ENCODE results near the gene MXD3.

Gene MXD3

DNA sequence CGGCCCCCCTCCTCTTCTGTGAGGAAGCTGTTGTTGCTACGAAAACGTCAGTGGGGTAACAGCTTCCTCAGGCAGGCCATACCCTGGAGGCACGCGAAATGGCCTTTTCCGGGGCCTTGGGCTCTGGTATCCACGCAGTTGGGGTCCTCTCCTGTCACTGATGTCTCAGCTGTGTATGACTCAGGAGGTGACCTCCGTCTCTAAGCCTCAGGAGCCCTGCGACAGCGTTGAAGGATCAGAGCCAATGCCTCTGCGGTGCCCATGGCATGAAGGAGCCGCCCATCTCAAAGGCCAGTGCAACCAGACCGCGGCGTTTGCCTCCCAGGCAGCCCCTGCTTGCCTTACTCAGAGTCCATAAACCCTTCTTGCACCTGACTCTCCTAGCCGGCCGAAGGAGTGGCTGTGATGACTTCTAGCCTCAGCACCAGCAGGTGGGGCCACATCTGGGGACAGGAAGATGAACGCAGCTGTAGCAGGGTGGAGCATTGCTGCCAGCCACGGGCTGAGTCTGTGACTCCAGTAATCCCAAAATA, 1.0 kb upstream of the MXD3 start:
- peak; percentile 10 for ATAC-seq

GRCh38 chr5:177311392-177311722, 341 bp downstream of the MXD3 start:
- TF ChIP-seq RARB (CRISPR knock-in tag; IDR thresholded peaks at IDR 0.05) (no peak), ZC3H10 (CRISPR knock-in tag; IDR thresholded peaks at IDR 0.05) (no peak), SNAI2 (CRISPR knock-in tag; IDR thresholded peaks at IDR 0.05) (no peak)
- peak; percentile 43 for ATAC-seq

More for the DNA sequence above, 1.0 kb upstream of the MXD3 start:
- TF ChIP-seq ESRRG (CRISPR knock-in tag; IDR thresholded peaks at IDR 0.05) (no peak), ZNF70 (CRISPR knock-in tag; IDR thresholded peaks at IDR 0.05) (no peak), TOX (CRISPR knock-in tag; IDR thresholded peaks at IDR 0.05; ENCODE audit: borderline replicate concordance) (no peak), CSDC2 (CRISPR knock-in tag; IDR thresholded peaks at IDR 0.05) (no peak)
- TF ChIP-seq, protein P1, sequence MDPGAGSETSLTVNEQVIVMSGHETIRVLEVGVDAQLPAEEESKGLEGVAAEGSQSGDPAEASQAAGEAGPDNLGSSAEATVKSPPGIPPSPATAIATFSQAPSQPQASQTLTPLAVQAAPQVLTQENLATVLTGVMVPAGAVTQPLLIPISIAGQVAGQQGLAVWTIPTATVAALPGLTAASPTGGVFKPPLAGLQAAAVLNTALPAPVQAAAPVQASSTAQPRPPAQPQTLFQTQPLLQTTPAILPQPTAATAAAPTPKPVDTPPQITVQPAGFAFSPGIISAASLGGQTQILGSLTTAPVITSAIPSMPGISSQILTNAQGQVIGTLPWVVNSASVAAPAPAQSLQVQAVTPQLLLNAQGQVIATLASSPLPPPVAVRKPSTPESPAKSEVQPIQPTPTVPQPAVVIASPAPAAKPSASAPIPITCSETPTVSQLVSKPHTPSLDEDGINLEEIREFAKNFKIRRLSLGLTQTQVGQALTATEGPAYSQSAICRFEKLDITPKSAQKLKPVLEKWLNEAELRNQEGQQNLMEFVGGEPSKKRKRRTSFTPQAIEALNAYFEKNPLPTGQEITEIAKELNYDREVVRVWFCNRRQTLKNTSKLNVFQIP (CRISPR knock-in tag; IDR thresholded peaks at IDR 0.05; ENCODE audit: borderline replicate concordance, low read depth), result no peak
- TF ChIP-seq, protein P2, sequence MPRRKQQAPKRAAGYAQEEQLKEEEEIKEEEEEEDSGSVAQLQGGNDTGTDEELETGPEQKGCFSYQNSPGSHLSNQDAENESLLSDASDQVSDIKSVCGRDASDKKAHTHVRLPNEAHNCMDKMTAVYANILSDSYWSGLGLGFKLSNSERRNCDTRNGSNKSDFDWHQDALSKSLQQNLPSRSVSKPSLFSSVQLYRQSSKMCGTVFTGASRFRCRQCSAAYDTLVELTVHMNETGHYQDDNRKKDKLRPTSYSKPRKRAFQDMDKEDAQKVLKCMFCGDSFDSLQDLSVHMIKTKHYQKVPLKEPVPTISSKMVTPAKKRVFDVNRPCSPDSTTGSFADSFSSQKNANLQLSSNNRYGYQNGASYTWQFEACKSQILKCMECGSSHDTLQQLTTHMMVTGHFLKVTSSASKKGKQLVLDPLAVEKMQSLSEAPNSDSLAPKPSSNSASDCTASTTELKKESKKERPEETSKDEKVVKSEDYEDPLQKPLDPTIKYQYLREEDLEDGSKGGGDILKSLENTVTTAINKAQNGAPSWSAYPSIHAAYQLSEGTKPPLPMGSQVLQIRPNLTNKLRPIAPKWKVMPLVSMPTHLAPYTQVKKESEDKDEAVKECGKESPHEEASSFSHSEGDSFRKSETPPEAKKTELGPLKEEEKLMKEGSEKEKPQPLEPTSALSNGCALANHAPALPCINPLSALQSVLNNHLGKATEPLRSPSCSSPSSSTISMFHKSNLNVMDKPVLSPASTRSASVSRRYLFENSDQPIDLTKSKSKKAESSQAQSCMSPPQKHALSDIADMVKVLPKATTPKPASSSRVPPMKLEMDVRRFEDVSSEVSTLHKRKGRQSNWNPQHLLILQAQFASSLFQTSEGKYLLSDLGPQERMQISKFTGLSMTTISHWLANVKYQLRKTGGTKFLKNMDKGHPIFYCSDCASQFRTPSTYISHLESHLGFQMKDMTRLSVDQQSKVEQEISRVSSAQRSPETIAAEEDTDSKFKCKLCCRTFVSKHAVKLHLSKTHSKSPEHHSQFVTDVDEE (CRISPR knock-in tag; IDR thresholded peaks at IDR 0.05), result no peak

DNA sequence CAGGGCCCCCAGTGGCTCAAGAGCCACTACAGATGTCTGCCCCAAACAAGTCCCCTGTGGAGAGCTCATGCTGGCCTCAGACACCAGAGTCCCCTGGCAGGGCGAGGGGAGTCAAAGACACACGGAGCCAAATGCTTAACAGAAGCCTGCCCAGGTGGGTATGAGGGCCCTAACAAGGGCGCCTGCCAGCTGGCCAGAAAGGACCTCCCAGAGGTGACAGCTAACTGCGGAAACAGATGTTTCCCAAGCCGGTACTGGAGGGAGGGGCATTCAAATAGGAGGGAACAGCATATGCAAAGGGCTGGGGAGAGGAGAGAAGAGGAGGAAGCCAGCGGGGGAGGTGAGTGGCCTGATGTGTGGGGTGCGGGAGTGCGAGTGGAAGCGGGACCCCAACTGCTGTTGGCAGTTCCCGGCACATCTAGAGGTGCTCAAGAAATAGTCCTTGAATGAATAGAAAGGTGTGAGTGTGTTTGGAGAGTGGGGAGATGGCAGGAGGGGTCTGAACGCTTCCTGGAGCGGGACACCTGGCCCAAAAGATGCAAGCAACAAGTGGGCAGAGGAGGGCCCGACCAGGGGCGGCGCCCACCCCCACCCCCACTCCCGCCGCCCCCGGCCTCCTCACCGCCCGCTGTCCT, 824 bp downstream of the MXD3 start:
- no peak for ATAC-seq
- TF ChIP-seq ZNF565 (CRISPR knock-in tag; conservative IDR thresholded peaks at IDR 0.05; ENCODE audit: low read depth) (no peak), PPARA (CRISPR knock-in tag; IDR thresholded peaks at IDR 0.05; ENCODE audit: borderline replicate concordance) (no peak), CSDC2 (CRISPR knock-in tag; IDR thresholded peaks at IDR 0.05) (no peak), ZFP30 (CRISPR knock-in tag; IDR thresholded peaks at IDR 0.05) (no peak), ZFP3 (CRISPR knock-in tag; IDR thresholded peaks at IDR 0.05) (no peak), ARNTL (CRISPR knock-in tag; IDR thresholded peaks at IDR 0.05; ENCODE audit: borderline replicate concordance, low read depth) (no peak), TCF4 (CRISPR knock-in tag; IDR thresholded peaks at IDR 0.05; ENCODE audit: borderline replicate concordance) (no peak), ESRRG (CRISPR knock-in tag; IDR thresholded peaks at IDR 0.05) (no peak)
- TF ChIP-seq, protein P3, sequence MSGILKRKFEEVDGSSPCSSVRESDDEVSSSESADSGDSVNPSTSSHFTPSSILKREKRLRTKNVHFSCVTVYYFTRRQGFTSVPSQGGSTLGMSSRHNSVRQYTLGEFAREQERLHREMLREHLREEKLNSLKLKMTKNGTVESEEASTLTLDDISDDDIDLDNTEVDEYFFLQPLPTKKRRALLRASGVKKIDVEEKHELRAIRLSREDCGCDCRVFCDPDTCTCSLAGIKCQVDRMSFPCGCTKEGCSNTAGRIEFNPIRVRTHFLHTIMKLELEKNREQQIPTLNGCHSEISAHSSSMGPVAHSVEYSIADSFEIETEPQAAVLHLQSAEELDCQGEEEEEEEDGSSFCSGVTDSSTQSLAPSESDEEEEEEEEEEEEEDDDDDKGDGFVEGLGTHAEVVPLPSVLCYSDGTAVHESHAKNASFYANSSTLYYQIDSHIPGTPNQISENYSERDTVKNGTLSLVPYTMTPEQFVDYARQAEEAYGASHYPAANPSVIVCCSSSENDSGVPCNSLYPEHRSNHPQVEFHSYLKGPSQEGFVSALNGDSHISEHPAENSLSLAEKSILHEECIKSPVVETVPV (CRISPR knock-in tag; IDR thresholded peaks at IDR 0.05), result no peak

GRCh38 chr5:177310332-177310731, 1.4 kb downstream of the MXD3 start:
- TF ChIP-seq RARB (CRISPR knock-in tag; IDR thresholded peaks at IDR 0.05), result no peak
- no peak for TF ChIP-seq ESRRG (CRISPR knock-in tag; IDR thresholded peaks at IDR 0.05)
- TF ChIP-seq ARNTL (CRISPR knock-in tag; IDR thresholded peaks at IDR 0.05; ENCODE audit: borderline replicate concordance, low read depth), result no peak
- ATAC-seq, result no peak

DNA sequence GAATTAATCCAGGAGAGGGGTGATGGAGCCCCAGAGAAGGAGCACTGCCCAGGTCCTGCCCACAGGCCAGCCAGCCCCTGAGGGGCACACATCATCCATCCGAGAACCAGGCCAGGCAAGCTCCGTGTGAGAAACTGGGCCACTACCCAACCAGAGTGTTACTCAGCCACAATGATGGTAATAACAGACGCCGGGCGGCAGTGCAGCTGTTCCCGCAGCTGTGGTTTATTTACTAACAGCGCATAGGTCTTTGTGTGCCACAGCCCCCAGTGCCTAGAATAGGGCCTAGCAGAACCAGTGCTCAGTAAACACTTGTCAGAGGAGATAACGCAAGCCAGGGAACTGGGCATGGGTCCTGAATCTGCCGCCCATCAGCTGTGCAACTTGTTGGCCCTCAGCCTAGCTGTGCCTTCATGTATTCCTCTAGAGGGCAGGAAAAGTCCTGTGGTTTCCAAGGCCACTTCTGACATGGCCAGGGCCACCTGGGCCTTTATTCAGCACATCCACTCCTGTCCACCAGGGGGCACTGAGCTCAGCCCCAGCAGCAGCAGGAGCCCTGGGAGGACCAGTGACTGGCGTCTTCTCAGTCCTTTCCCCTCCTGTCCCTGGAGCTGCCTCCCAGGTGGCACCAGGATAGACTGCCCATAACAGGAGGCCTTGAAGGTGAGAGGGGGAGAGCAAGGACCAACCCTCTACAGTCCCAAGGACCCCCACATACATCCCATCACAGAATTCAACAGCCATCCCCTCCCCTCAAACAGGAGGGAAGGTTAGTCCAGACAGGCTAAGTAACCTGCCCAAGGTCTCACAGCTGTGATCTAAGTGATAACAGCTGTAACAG, 2.1 kb downstream of the MXD3 start:
- TF ChIP-seq, protein P3 (CRISPR knock-in tag; IDR thresholded peaks at IDR 0.05), result no peak
- TF ChIP-seq ARNTL (CRISPR knock-in tag; IDR thresholded peaks at IDR 0.05; ENCODE audit: borderline replicate concordance, low read depth) (no peak), PPARA (CRISPR knock-in tag; IDR thresholded peaks at IDR 0.05; ENCODE audit: borderline replicate concordance) (no peak), CSDC2 (CRISPR knock-in tag; IDR thresholded peaks at IDR 0.05) (no peak), ISL1 (CRISPR knock-in tag; IDR thresholded peaks at IDR 0.05) (no peak), OSR1 (CRISPR knock-in tag; IDR thresholded peaks at IDR 0.05) (no peak), ZFP3 (CRISPR knock-in tag; IDR thresholded peaks at IDR 0.05) (no peak), SNAI2 (CRISPR knock-in tag; IDR thresholded peaks at IDR 0.05) (no peak), TOX (CRISPR knock-in tag; IDR thresholded peaks at IDR 0.05; ENCODE audit: borderline replicate concordance) (no peak)
- ATAC-seq, result peak; percentile 48
